ENCODE measurements around the gene MKI67.
"Not testable (repeated sequence)": the region's sequence is repeated elsewhere in the genome, so short reads cannot be mapped to it uniquely, and the experiment has no call there.

Gene MKI67

GRCh38 chr10:128125944-128126764 is at the start of gene MKI67:
TSS of gene MKI67 (minus strand) at chr10:128126423. CDS start at chr10:128125667, 756 bp downstream.
- peak within 1 kb of the TSS; percentile 84 for H3K4me3 ChIP-seq (ENCODE audit: low read depth, low read length)
- TF ChIP-seq CTCF (IDR thresholded peaks at IDR 0.05; ENCODE audit: low read depth, low read length): no peak

GRCh38 chr10:128174581-128175559 is 48.6 kb upstream of the MKI67 start:
- H3K4me3 ChIP-seq (ENCODE audit: low read depth, low read length): no peak overlapping the region
- no peak for TF ChIP-seq CTCF (IDR thresholded peaks at IDR 0.05; ENCODE audit: low read depth, low read length)

GRCh38 chr10:128173386-128173785 is 47.2 kb upstream of the MKI67 start:
- no peak overlapping the region for H3K4me3 ChIP-seq (ENCODE audit: low read depth, low read length)
- TF ChIP-seq CTCF (IDR thresholded peaks at IDR 0.05; ENCODE audit: low read depth, low read length): no peak

GRCh38 chr10:128172756-128173155 is 46.5 kb upstream of the MKI67 start:
- TF ChIP-seq CTCF (IDR thresholded peaks at IDR 0.05; ENCODE audit: low read depth, low read length): no peak

GRCh38 chr10:128169811-128170379 is 43.7 kb upstream of the MKI67 start:
- no peak for TF ChIP-seq CTCF (IDR thresholded peaks at IDR 0.05; ENCODE audit: low read depth, low read length)
- H3K4me3 ChIP-seq (ENCODE audit: low read depth, low read length): no peak overlapping the region

More at GRCh38 chr10:128172756-128173155, 46.5 kb upstream of the MKI67 start:
- H3K4me3 ChIP-seq (ENCODE audit: low read depth, low read length): no peak overlapping the region

GRCh38 chr10:128167926-128168520 is 41.8 kb upstream of the MKI67 start:
- no peak for TF ChIP-seq CTCF (IDR thresholded peaks at IDR 0.05; ENCODE audit: low read depth, low read length)
- no peak overlapping the region for H3K4me3 ChIP-seq (ENCODE audit: low read depth, low read length)

- H3K4me3 ChIP-seq (ENCODE audit: low read depth, low read length): not testable (repeated sequence)
Observed at GRCh38 chr10:128167123-128167522, 40.9 kb upstream of the MKI67 start.

Measured in WI38 (cell line).